GM21825 (cell line): Measurements from ENCODE around the gene MOSMO.
"Not testable (repeated sequence)": the region's sequence is repeated elsewhere in the genome, so short reads cannot be mapped to it uniquely, and the experiment has no call there.

Experiments
- ATAC-seq: cut with Tn5 transposase; IDR thresholded peaks from one replicate; pipeline ENCODE4 v1.9.1; 2021; ENCODE audit warnings: mild to moderate bottlenecking, moderate library complexity; ENCODE audit not compliant: unreplicated experiment

MOSMO gene

GRCh38 chr16:22035153-22035552 is 27.2 kb downstream of the MOSMO start:
- ATAC-seq = no peak

- not testable (repeated sequence) for ATAC-seq
Observed at GRCh38 chr16:22043882-22044281, 36.0 kb downstream of the MOSMO start.

GRCh38 chr16:22045888-22046287 is 38.0 kb downstream of the MOSMO start:
- ATAC-seq = not testable (repeated sequence)

- no peak for ATAC-seq
Observed at GRCh38 chr16:22050963-22051362, 43.1 kb downstream of the MOSMO start.

GRCh38 chr16:22052980-22053379 is 45.1 kb downstream of the MOSMO start:
- no peak for ATAC-seq

GRCh38 chr16:22053921-22054341 is 46.0 kb downstream of the MOSMO start:
- no peak for ATAC-seq

GRCh38 chr16:22054847-22055590 is 47.1 kb downstream of the MOSMO start:
- ATAC-seq = no peak

- no peak for ATAC-seq
Observed at GRCh38 chr16:22055881-22056280, 48.0 kb downstream of the MOSMO start.

GRCh38 chr16:22063888-22064467 is 56.1 kb downstream of the MOSMO start:
- no peak for ATAC-seq

GRCh38 chr16:22065252-22065651 is 57.3 kb downstream of the MOSMO start:
- no peak for ATAC-seq

GRCh38 chr16:22070361-22071330 is 62.7 kb downstream of the MOSMO start:
- ATAC-seq = no peak

GRCh38 chr16:22071331-22071910 is 63.5 kb downstream of the MOSMO start:
- ATAC-seq = no peak

GRCh38 chr16:22073350-22073749 is 65.4 kb downstream of the MOSMO start:
- no peak for ATAC-seq

- no peak for ATAC-seq
Observed at GRCh38 chr16:22075043-22075757, 67.3 kb downstream of the MOSMO start.

- no peak for ATAC-seq
Observed at GRCh38 chr16:22075776-22076175, 67.9 kb downstream of the MOSMO start.

- no peak for ATAC-seq
Observed at GRCh38 chr16:22077700-22078313, 69.9 kb downstream of the MOSMO start.

GRCh38 chr16:22078656-22079055 is 70.7 kb downstream of the MOSMO start:
- no peak for ATAC-seq

GRCh38 chr16:22081050-22081449 is 73.1 kb downstream of the MOSMO start:
- ATAC-seq = no peak

- no peak for ATAC-seq
Observed at GRCh38 chr16:22086440-22086839, 78.5 kb downstream of the MOSMO start.

- no peak for ATAC-seq
Observed at GRCh38 chr16:22088642-22089041, 80.7 kb downstream of the MOSMO start.
